K562 (cell line): ENCODE results near the gene VAMP8. TPM values are rescaled to one million over a fixed set of nuclear protein-coding genes. Genes with fewer than 3 reads are reported as not detected.

Experiments used
- ATAC-seq: fragments of 200-7000 bp; cut with Tn5 transposase; 3 replicates; pipeline ENCODE4 v1.9.1; 2020; ENCODE audit warnings: moderate library complexity
- BruUV-seq: library from RNA; stranded (reverse); fragments of 400-500 nt; replicated peaks from 2 replicates; lab custom pipeline; 2021; lab: Mats Ljungman, UMichigan
- CTCF ChIA-PET: fragments of 300-600 bp; formaldehyde crosslinking; extraction: SDS; loops from one replicate; lab custom pipeline; 2021; ENCODE audit warnings: low intra/inter-chr PET ratio; lab: Yijun Ruan, JAX
- POLR2A ChIA-PET: fragments of 300-600, 350-650 bp; sonication (Branson Sonifier 250); formaldehyde crosslinking; extraction: SDS; loops from one replicate; lab custom pipeline; 2021; ENCODE audit warnings: antibody characterized with exemption, inconsistent platforms; lab: Yijun Ruan, JAX
- DNase-seq, 4 experiments: peaks; one replicate each; pipeline versions ENCODE4 v3.0.0 to v3.0.0-alpha.2; 2011 to 2018; ENCODE audit warnings: low spot score in 3 of 4, mixed read lengths in 3 of 4; ENCODE audit errors: extremely low read depth in 1 of 4
- FAIRE-seq: peaks from 2 replicates; lab custom pipeline; 2011; peaks lifted over from hg19 to GRCh38; lab: Jason Lieb, UNC
- H2AFZ ChIP-seq: 2 replicates; pipeline ENCODE4 v1.6.0; 2011; ENCODE audit warnings: low read depth, low read length, control low read depth, inconsistent platforms
- H3K27ac ChIP-seq: fragments of 200-600 bp; 3 replicates; pipeline ENCODE4 v1.8.0; 2011; ENCODE audit warnings: low read depth, mild to moderate bottlenecking, control low read depth, inconsistent platforms, low read length, moderate library complexity, mixed read lengths; ENCODE audit errors: extremely low read depth
- H3K27me3 ChIP-seq, 2 experiments: fragments of 300-600 bp in 1 of 2; 2 replicates in 1 of 2; 3 replicates in 1 of 2; pipeline versions ENCODE4 v1.6.0 to v1.8.0; 2011; ENCODE audit warnings: inconsistent platforms in 2 of 2, low read length in 2 of 2, mild to moderate bottlenecking in 1 of 2, mixed read lengths in 1 of 2, moderate library complexity in 1 of 2; ENCODE audit not compliant: control insufficient read depth in 2 of 2, insufficient read depth in 2 of 2
- H3K36me3 ChIP-seq: fragments of 300-600 bp; 3 replicates; pipeline ENCODE4 v1.8.0; 2011; ENCODE audit warnings: mild to moderate bottlenecking, low read length, inconsistent platforms; ENCODE audit not compliant: control insufficient read depth, insufficient read depth
- H3K4me1 ChIP-seq, 2 experiments: fragments of 200-600 bp in 1 of 2; replicated peaks in 1 of 2; 2 replicates in 1 of 2; 3 replicates in 1 of 2; pipeline versions ENCODE4 v1.5.1 to v1.8.0; 2011; ENCODE audit warnings: inconsistent platforms in 2 of 2, low read length in 2 of 2, mild to moderate bottlenecking in 1 of 2, mixed read lengths in 1 of 2, moderate library complexity in 1 of 2; ENCODE audit not compliant: control insufficient read depth in 2 of 2, insufficient read depth in 2 of 2
- H3K4me2 ChIP-seq: 2 replicates; pipeline ENCODE4 v1.6.1; 2011; ENCODE audit warnings: low read length, control low read depth, inconsistent platforms, mixed read lengths; ENCODE audit not compliant: insufficient read depth
- H3K4me3 ChIP-seq: fragments of 200-600 bp; sonication (generic), shearing (Covaris generic); 2 replicates; pipeline ENCODE4 v1.5.1; 2016; ENCODE audit warnings: control low read depth, inconsistent platforms
- H3K79me2 ChIP-seq: fragments of 200-600 bp; 3 replicates; pipeline ENCODE4 v1.8.0; 2011; ENCODE audit warnings: low read length, inconsistent platforms; ENCODE audit not compliant: control insufficient read depth, insufficient read depth
- H3K9ac ChIP-seq, 2 experiments: 2 replicates each; pipeline versions ENCODE4 v1.6.0 to v1.6.1; 2011; ENCODE audit warnings: low read depth in 2 of 2, low read length in 2 of 2, control low read depth in 1 of 2, inconsistent platforms in 1 of 2, mild to moderate bottlenecking in 1 of 2, mixed read lengths in 1 of 2; ENCODE audit not compliant: insufficient read depth in 1 of 2
- H3K9me1 ChIP-seq: one replicate; pipeline ENCODE4 v1.6.0; 2011; ENCODE audit warnings: inconsistent platforms, mild to moderate bottlenecking, low read length, moderate library complexity; ENCODE audit not compliant: control insufficient read depth, insufficient read depth
- H3K9me3 ChIP-seq: replicated peaks from 2 replicates; pipeline ENCODE4 v1.5.1; 2011; ENCODE audit warnings: low read depth, low read length, inconsistent platforms; ENCODE audit not compliant: control insufficient read depth, insufficient read depth
- H4K20me1 ChIP-seq: replicated peaks from 2 replicates; pipeline ENCODE4 v1.6.1; 2011; ENCODE audit warnings: low read length, inconsistent platforms, mixed read lengths; ENCODE audit not compliant: control insufficient read depth, insufficient read depth
- ZKSCAN8 ChIP-seq: fragments of 200-800 bp; sonication (Bioruptor generic); IDR thresholded peaks from 2 replicates; pipeline ENCODE4 v1.6.1; 2016; ENCODE audit warnings: missing genetic modification characterization, missing compliant biosample characterization
- ZNF174 ChIP-seq: fragments of 250-450 bp; sonication (Bioruptor Pico); IDR thresholded peaks from 2 replicates; pipeline ENCODE4 v1.4.0; 2020; ENCODE audit warnings: mild to moderate bottlenecking
- ZNF384 ChIP-seq: IDR thresholded peaks from 2 replicates; pipeline ENCODE4 v1.6.1; 2012; ENCODE audit warnings: low read depth, low read length, improper control_type of control experiment
- WGBS: fragments of 100-300 bp; shearing (Covaris generic); methylation state at CpG from one replicate; pipeline ENCODE4 v1.1.6; 2016; ENCODE audit warnings: low coverage, mixed read lengths; ENCODE audit not compliant: insufficient coverage; ENCODE audit errors: missing lambda C conversion rate; 5-methylcytosine and 5-hydroxymethylcytosine counted together
- in situ Hi-C: fragments of 300-500 bp; cut with MboI; formaldehyde crosslinking; loops from 4 replicates; pipeline ENCODE4 v1.15.0; 2018; ENCODE audit warnings: inconsistent platforms, mixed read lengths
- intact Hi-C: fragments of 100-400 bp; cut with micrococcal nuclease; formaldehyde crosslinking; loops from 2 replicates; pipeline ENCODE4 v1.14.2; 2022
- polyA plus RNA-seq, 8 experiments: library from polyadenylated mRNA; depleted of rRNA in 4 of 8; stranded (reverse) in 5 of 8; unstranded in 3 of 8; fragments of >200 nt; fragmentation: Nextera tagmentation in 2 of 8; fragmentation: Illumina TruSeq in 1 of 8; extraction: Ambion mirVana in 2 of 8; extraction: Trizol in 1 of 8; gene quantifications; 2 replicates each; pipeline versions ENCODE4 v1.2.1 to v1.2.3, GENCODE V29; 2011 to 2014; ENCODE audit warnings: inconsistent platforms in 1 of 8, missing spikeins in 1 of 8
- total RNA-seq, 7 experiments: library from RNA; depleted of rRNA in 6 of 7; stranded (reverse); fragments of >200 nt in 6 of 7; fragmentation: Illumina TruSeq in 2 of 7; extraction: Trizol in 2 of 7; gene quantifications; 2 replicates each; pipeline versions ENCODE4 v1.2.1 to v1.2.3, GENCODE V29; 2011 to 2021; ENCODE audit warnings: low replicate concordance in 1 of 7

The VAMP8 gene
- total and polyA plus RNA-seq, 9 of the 15 experiments (the other 6 are each of a cell fraction or from before 2014, with no cell fraction given), result 107 to 571 (median 248) TPM

GRCh38 chr2:85577063-85577385, 362 bp upstream of the VAMP8 start:
- Histone ChIP-seq H3K9me1 (no peaks in the 10 kb centered on the region), H3K4me3 (peak overlapping the region; percentile 48; the same call in 1 of the 2 replicates), H3K4me2 (peak overlapping the region; percentile 87), H4K20me1 (no peaks in the 10 kb centered on the region), H3K79me2 (peaks cover 30% of the 10 kb centered on the region), H3K27me3 (no peaks in the 10 kb centered on the region), H3K9ac (peak overlapping the region in 1 of 2 experiments; percentile 77; a peak in 3 of 4 replicates), H3K36me3 (peaks cover 17% of the 10 kb centered on the region; the same call in 2 of the 3 replicates), H3K27ac (peak overlapping the region; percentile 81; the same call in 2 of the 3 replicates), H3K9me3 (no peaks in the 10 kb centered on the region), H3K4me1 (peaks cover 19 to 30% of the 10 kb centered on the region in 2 experiments), H2AFZ (peak overlapping the region; percentile 90)
- CTCF ChIA-PET, result interaction anchor here (0.6 kb wide), 1 partner anchor 11 kb away, joined by 4 read pairs; no protein-coding TSS in a partner anchor
- POLR2A ChIA-PET, result interaction anchor here (0.6 to 3.8 kb wide), 13 partner anchors 7 to 177 kb away, joined by 3 to 23 read pairs (median 4); partner anchors contain the start of genes GGCX, RNF181 and SH2D6
- DNase-seq (no peak), ATAC-seq (no peak), FAIRE-seq (no peak)
- no TSS peak for BruUV-seq
- 0 out of 2 replicates have a peak, but pooled peaks have one; percentile 8 for TF ChIP-seq ZKSCAN8 (CRISPR knock-in tag)
- 0 out of 2 replicates have a peak, but pooled peaks have one; percentile 31 for TF ChIP-seq ZNF384
- no peak for TF ChIP-seq ZNF174 (CRISPR knock-in tag)
- WGBS, result 20% methylated on average over 3 of the region's 3 CpGs
- in situ Hi-C loops (no loop called here), intact Hi-C loops (loop anchor here (5.0 kb wide), 1 partner anchor 35 kb away; the partner anchor contains the start of gene C2orf68)
